GM10266 (cell line): ENCODE results near the gene C14orf93.

Experiments
- DNase-seq: peaks from one replicate; pipeline ENCODE4 v3.0.0; 2012; ENCODE audit errors: extremely low spot score
- TF ChIP-seq, protein P1 (sequence below): IDR thresholded peaks from 2 replicates; pipeline ENCODE4 v1.5.1; 2012; ENCODE audit warnings: mild to moderate bottlenecking, low read depth; ENCODE audit not compliant: control insufficient read depth, insufficient read depth; ENCODE audit errors: missing control alignments

Gene C14orf93

DNA sequence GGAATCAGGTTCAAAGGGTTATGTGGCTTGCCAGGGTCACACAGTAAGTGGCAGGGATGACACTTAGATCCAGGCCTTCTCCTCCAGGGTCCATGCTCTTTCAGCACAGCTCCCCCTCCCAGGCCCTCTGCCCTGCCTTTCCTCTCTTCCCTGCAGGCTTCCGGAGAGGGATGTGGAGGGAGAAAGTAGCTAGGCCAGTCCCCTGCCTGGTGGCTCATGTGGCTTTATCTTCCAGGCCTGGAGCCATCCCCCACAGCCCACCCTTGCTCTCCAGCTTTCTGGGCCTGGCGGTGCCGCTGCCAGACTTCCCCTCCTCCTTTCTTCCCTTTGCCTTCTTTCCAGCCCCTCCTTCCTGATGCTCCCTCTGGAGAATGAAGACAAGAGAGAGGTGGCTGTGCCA, 33.8 kb upstream of the C14orf93 start:
- DNase-seq = no peak
- TF ChIP-seq, protein P1, sequence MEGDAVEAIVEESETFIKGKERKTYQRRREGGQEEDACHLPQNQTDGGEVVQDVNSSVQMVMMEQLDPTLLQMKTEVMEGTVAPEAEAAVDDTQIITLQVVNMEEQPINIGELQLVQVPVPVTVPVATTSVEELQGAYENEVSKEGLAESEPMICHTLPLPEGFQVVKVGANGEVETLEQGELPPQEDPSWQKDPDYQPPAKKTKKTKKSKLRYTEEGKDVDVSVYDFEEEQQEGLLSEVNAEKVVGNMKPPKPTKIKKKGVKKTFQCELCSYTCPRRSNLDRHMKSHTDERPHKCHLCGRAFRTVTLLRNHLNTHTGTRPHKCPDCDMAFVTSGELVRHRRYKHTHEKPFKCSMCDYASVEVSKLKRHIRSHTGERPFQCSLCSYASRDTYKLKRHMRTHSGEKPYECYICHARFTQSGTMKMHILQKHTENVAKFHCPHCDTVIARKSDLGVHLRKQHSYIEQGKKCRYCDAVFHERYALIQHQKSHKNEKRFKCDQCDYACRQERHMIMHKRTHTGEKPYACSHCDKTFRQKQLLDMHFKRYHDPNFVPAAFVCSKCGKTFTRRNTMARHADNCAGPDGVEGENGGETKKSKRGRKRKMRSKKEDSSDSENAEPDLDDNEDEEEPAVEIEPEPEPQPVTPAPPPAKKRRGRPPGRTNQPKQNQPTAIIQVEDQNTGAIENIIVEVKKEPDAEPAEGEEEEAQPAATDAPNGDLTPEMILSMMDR = no peak

DNA sequence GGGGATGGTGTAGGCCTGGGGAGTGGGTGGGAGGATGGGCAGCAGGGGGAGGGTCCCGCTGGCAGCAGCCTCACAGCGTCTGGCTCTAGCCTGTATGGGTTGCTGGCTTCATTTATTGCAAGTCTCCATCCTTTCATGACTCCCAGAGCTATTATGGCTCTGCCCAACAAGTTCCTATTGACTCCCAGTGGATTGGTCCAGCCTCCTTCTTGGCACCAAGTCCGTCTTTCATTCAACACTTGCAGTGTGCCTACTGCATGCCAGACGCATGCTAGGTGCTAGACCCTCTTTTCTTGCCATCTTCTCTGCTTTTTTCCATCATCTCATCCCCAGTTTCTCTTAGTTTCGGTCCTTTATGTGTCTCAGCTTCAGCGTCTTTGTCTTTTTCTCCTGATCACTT, 33.2 kb upstream of the C14orf93 start:
- TF ChIP-seq, protein P1 = no peak
- DNase-seq = no peak

DNA sequence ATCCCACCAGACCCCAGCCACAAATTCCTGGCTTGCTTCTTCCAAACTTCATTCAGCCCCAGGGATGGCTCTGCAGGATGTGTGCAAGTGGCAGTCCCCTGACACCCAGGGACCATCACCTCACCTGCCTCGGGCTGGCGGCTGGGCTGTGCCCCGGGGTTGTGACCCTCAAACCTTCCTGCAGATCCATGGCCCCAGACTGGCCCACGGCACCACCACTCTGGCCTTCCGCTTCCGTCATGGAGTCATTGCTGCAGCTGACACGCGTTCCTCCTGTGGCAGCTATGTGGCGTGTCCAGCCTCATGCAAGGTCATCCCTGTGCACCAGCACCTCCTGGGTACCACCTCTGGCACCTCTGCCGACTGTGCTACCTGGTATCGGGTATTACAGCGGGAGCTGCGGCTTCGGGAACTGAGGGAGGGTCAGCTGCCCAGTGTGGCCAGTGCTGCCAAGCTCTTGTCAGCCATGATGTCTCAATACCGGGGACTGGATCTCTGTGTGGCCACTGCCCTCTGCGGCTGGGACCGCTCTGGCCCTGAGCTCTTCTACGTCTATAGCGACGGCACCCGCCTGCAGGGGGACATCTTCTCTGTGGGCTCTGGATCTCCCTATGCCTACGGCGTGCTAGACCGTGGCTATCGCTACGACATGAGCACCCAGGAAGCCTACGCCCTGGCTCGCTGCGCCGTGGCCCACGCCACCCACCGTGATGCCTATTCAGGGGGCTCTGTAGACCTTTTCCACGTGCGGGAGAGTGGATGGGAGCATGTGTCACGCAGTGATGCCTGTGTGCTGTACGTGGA, 32.4 kb upstream of the C14orf93 start, which contains the start of gene PSMB11:
TSS of gene PSMB11 (plus strand) at position 51 of the 804 bp plus-strand sequence. CDS start at position 65, 14 bp downstream.
- TF ChIP-seq, protein P1 = no peak
- DNase-seq = no peak

DNA sequence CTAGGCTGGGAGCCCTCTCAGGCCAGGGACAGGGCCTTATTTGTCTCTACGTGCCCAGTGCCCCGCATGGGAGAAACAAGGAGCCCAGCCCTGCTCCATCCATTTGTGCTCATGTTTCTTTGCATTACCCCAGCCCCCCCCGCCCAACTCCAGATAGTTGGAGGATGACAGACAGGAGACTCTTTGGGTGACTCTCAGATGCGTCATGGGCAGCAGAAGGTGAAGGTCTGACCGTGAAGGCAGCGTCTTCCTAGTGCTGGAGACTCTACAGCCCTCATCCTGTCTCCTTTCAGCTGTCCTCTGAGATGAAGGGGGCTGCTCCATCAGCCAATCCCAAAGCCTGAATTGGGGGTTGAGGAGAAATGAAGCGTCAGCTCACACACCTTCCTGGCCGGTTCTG, 31.8 kb upstream of the C14orf93 start:
- TF ChIP-seq, protein P1 = no peak
- no peak for DNase-seq

DNA sequence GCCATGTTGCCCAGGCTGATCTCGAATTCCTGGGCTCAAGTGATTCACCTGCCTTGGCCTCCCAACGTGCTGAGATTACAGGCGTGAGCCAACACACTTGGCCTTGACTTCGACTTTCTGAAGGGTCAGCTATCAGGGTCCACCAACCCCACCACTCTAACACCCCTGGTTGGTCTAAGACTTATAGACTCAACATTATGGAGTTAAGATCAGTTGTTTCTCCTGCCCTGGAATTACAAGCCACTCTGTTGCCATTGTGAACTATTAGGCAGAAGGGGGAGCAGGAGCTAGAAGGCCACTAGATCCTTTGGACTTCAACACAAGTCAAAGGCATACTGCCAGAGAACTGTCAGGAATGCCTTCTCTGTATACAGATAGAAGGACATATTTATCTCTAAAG, 30.2 kb upstream of the C14orf93 start:
- TF ChIP-seq, protein P1 = no peak
- DNase-seq = no peak

DNA sequence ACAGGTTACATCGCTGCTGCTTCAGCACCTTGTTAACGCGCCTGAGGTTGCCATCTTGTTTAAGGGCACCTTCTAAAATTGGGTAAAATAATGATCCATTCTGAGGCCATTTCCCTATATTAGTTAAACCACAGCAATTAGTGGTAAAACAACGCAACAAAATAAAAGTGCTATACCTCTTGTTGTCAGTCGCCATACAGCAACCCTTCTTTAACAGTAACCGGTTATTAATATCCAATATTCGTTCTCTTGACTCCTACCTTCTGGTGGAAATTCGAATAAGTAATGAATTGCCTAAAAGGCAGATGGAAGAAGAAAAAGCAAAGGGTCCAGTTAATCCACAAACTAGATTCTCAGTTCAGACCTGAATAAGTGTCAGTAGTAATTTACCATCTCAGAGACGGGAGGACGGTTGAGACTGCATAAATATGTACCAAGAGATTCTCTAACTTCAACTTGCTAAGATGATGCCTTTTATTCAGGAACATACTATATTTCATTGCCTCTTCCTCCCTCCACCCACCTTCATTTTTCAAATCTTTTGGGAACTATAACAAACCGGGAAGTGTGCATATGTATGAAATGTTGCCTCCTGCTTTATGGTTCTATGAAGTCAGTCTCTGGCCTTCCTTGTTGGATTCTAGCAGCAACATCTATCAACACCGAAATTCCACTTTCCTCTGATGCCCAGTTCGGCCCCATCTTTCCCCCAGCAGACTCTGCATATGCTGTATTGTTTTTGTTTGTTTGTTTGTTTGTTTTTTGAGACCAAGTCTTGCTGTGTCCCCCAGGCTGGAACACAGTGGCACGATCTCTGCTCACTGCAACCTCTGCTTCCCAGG, 25.6 kb upstream of the C14orf93 start:
- TF ChIP-seq, protein P1 = no peak
- DNase-seq = no peak
